Stimulated activated CD8-positive, alpha-beta memory T cell treated with anti-CD3 and anti-CD28 coated beads, Interleukin-4, amount 100 ng/mL, for 1 hour (primary cell): ENCODE results near the gene HAUS1.
"Not testable (repeated sequence)": the region's sequence is repeated elsewhere in the genome, so short reads cannot be mapped to it uniquely, and the experiment has no call there.

ENCODE experiments used
- DNase-seq, 2 donors: peaks; one replicate each; pipeline ENCODE4 v3.0.0-alpha.2; 2020; ENCODE audit warnings: low read depth in 2 of 2, low spot score in 1 of 2

The HAUS1 gene

DNA sequence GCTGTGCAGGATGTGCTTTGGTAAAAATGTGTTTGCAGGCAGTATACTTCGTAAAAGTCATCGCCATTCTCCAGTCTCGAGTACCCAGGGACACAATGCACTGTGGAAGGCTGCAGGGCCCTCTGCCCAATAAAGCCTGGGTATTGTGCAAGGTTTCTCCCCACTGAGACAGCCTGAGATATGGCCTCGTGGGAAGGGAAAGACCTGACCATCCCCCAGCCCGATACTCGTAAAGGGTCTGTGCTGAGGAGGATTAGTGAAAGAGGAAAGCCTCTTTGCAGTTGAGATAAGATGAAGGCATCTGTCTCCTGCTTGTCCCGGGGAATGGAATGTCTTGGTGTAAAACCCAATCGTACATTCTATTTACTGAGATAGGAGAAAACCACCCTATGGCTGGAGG lies 15.7 kb upstream of the HAUS1 start:
- not testable (repeated sequence) for DNase-seq

DNA sequence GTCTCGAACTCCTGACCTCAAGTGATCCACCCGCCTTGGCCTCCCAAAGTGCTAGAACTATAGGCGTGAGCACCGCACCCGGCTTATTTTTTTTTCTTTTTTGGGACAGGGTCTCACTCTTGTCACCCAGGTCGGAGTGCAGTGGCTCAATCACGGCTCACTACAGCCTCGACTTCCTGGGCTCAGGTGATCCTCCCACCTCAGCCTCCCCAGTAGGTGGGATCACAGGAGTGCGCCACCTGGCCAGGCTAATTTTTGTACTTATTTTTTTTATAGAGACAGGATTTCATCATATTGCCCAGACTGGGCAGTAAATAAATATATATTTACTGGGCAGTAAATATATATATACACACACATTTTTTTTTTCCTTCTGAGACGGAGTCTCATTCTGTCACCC lies 8.7 kb upstream of the HAUS1 start:
- DNase-seq = no peak

DNA sequence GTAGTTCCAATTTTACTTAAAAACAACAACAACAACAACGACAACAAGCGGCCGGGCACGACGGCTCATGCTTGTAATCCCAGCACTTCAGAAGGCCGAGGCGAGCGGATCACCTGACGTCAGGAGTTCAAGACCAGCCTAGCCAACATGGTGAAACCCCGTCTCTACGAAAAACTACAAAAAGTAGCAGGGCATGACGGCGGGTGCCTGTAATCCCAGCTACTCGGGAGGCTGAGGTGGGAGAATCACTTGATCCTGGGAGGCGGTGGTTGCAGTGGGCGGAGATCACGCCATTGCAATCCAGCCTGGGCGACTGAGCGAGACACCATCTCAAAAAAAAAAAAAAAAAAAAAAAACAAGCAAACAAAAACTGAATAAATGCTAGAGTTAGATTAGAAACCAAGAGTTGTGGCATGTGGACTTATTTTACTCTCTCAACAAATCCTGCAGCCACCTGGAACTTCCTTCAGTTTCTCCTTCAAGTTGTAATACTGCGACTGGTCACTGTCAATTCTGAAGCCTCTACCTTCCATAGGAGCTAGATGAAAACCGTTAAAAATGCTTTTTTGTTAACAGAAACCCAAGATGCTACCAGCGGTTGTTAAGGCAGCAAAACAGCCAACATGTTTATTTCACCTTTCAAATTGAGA lies 7.4 kb upstream of the HAUS1 start:
- no peak for DNase-seq

DNA sequence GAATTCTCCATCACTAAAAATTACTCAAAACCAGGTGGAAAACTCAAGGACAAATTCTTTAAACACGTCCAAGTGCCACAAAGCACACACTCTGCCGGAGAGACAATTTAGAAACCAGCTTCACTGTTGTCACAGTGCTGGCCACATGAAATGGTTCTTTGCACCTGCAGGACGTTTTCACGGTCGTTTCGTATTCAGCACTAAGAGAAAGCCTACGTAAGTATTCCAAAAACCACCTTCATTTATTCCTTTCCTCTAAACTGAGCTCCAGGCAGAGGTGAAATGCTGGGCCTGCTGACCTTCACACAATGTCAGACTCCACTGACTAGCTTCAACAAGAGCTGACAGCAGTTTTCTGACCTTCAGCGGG lies 6.8 kb upstream of the HAUS1 start:
- DNase-seq = no peak

DNA sequence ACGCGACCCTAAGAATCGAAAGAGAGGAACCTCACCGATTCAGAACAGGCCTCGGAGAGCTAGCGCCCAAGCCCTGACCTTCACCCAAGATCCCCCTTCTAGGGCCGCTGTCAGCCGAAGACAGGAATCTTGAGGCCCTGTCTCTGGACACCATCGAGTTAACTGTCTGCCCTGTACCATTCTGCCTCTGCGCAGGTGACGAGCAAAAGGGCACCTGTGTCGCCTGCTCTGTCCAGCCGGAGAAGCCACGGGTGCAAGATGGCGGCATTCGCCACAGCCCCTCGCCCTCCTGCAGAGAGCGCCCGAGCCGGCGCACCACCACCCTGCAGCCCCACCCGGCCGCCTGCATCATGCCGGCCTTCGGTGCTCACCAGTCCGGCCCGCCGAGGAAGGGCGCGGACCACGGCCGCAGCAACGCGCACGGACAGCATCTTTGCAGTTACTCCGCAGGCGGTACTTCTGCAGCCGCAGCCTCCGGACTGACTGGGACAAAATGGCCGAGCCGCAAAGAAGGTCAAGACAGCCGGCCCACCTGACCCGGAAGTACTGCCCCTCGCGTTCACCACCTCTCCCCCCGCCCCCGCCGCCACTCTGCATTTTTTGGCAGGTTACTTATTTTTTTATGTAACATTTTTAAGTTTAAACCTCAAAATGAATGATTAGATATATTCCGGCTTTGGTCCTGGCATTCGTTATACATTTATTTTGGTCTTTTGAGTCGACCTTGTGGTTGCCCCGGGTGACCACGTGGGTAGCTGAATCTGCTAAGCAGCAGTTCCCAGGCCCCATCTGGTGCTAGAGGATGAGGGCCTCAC lies 6.2 kb upstream of the HAUS1 start, which contains the start of gene ATP5F1A:
ATP5F1A (minus strand) TSS at position 496 of the 815 bp plus-strand sequence; CDS start at position 431, 65 bp downstream.
- DNase-seq = peak; percentile 52 to 76

DNA sequence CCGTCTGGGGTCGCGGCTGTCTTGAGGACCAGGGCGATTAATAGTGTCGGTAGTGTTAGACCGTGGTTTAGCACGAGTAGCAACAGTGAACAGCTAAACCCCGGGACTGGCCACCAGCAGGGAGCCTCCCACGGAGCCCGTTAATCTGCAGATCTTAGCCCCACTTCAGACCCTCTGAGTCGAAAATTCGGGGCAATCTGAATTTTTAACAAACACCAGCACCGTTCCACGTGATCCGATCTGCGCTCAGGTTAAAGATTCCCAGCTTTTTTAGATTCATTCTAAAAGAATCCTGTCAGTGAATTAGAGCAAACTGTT lies 5.6 kb upstream of the HAUS1 start:
- DNase-seq = no peak

DNA sequence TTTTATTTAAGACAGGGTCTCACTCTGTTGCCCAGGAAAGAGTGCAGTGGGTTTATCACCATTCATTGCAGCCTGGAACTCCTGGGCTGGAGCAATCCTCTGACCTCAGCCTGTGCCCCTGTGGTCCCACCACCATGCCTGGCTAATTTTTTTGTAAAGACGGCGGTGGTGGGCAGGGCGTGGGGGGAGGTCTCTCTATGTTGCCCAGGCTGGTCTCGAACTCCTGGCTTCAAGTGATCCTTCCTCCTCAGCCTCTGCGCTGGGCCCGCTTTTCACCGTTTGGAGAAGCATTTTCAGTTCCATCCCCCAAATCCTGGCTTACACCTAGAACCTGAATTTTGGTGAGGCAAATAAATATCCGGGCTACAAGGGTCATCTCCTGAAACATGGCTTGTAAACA lies 4.7 kb upstream of the HAUS1 start:
- no peak for DNase-seq

DNA sequence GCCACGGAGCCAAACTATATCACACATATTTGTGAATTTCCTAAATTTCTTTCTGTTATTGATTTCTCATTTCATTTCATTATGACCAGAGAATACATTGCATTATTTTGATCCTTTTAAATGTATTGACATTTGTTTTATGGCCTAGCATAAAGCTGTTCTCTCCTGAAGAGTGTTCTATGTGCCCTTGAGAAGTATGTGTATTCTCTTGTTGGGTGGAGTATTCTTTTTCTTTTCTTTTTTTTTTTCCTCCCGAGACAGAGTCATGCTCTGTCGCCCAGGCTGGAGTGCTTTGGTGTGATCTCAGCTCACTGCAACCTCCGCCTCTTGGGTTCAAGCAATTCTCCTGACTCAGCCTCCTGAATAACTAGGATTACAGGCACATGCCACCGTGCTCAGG lies 5.2 kb downstream of the HAUS1 start:
- DNase-seq = no peak

DNA sequence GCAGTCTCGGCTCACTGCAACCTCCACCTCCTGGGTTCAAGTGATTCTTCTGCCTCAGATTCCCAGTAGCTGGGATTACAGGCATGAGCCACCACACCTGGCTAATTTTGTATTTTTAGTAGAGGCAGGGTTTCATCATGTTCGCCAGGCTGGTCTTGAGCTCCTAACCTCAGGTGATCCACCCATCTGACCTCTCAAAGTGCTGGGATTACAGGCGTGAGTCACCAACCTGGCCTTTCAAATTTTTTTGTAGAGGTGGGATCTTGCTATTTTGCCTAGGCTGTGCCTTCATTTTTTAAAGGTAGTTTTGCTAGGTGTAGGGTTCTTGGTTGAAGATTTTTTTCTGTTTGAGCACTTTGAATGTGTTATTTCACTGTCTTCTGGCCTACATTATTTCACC lies 6.2 kb downstream of the HAUS1 start:
- no peak for DNase-seq

DNA sequence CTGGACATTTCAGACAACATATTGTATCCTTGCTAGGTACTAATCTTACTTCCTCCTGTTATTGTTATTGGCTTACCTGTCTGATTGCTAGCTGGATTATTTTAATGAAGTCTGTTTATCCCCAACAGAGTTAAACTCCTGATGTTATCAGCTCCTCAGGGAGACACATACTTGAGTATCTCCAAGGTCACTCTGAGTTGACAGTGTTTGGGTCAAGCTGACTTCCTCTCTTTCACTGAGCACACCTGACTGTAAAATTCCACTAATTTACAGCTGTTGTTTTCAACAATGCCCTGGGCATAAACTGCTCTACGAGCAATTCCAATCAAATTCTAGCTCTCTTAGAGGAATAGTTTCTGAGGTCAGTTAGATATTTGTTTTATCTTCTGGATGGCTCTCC lies 9.6 kb downstream of the HAUS1 start:
- DNase-seq = no peak

DNA sequence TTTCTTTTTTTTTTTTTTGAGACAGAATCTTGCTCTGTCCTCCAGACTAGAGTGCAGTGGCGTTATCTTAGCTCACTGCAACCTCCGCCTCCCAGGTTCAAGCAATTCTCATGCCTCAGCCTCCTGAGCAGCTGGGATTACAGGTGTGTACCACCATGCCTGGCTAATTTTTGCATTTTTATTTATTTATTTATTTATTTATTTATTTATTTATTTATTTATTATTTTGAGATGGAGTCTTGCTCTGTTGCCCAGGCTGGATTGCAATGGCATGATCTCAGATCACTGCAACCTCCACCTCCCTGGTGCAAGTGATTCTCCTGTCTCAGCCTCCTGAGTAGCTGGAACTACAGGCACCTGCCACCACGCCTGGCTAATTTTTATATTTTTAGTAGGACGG lies 22.4 kb downstream of the HAUS1 start:
- not testable (repeated sequence) for DNase-seq

DNA sequence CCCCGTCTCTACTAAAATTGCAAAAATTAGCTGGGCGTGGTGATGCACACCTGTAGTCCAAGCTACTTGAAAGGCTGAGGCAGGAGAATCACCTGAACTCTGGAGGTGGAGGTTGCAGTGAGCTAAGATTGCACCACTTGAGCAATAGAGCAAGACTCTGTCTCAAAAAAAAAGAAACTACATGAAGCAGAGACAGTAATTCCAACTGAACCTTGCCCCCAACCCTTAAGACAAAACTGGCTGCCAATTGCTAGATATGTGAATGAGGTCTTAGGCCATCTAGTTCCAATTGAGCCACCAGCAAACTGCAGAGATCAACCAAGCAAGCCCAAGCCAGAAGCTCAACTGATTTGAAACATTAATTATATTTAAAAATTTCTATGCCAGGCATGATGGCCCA lies 25.9 kb downstream of the HAUS1 start:
- no peak for DNase-seq

DNA sequence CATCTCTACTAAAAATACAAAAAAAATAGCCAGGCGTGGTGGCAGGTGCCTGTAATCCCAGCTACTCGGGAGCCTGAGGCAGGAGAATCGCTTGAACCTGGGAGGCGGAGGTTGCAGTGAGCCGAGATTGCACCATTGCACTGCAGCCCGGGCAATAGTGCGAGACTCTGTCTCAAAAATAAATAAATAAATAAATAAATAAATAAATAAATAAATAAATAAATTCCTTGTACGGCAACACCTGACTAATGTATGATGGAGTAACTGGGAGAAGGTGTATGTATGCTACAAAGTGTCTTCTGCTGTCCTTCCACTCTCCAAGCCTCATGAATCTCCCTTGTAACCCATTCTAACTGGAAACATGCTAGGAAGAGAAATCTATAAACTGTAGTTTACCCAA lies 26.4 kb downstream of the HAUS1 start:
- not testable (repeated sequence) for DNase-seq

DNA sequence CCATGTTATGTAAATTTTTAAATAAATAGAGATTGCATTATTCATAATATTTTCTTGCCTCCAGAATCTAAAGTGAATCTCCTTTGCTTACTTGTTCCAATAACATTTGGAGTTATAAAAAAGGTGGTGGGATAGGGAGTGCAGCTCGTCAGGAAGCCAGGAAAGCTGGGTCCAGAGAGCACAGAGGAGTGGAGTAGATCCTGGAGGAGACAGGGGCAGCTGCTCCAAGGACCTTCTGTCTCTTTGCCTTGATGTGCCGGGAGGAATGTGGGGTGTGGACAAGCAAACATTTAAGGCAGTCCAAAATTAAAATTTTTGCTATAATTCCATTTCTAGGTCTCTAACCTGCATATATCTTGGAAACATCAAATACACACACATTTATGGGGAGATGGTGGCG lies 29.3 kb downstream of the HAUS1 start:
- no peak for DNase-seq

DNA sequence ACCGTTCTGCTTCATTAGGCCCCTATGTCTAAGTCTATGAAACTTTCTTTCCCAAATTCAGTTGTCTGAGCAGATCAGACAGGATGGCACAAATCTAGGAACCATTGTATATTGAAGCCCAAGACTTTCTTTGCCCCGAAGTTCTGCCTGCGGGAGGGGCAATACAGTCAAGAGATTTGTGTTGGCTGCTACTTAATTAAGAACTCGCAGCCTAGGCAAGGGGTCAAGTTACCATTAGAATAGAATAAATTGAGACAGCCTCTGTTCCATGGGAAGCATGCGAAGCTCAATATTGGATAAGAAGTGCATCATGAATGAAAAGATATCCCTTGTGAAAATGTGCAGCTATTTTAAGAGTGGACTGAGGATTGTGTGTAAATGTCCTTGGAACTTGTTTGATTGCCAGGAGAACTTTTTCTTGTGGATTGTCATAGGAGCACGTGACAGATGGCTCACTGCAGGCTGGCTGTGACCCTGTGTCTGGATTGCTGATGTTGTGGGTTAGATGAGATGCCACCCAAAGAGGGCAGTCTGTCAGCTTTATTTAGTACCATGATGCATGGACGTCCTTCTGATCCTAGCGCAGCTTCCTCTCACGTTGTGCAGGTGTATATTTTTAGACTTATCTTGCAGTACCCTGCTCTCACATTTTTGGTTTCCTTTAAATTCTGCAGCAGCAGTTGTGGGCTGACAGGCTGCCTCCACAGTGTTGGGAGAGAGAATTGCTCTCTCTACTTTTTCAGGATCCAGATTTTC lies 30.9 kb downstream of the HAUS1 start:
- DNase-seq = no peak

DNA sequence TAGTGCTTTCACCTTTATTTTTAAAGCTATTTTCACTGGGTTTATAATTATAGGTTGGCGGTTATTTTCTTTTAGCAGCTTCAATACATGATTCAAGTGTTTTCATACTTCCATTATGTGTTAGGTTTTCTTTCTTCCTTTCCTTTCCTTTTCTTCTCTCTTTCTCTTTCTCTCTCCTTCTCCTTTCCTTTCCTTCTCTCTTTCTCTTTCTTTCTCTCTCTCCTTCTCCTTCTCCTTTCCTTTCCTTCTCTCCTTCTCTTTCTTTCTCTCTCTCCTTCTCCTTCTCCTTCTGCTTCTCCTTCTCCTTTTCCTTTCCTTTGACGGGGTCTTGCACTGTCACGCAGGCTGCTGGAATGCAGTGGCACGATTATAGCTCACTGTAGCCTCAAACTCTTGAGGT lies 36.0 kb downstream of the HAUS1 start:
- DNase-seq = no peak

DNA sequence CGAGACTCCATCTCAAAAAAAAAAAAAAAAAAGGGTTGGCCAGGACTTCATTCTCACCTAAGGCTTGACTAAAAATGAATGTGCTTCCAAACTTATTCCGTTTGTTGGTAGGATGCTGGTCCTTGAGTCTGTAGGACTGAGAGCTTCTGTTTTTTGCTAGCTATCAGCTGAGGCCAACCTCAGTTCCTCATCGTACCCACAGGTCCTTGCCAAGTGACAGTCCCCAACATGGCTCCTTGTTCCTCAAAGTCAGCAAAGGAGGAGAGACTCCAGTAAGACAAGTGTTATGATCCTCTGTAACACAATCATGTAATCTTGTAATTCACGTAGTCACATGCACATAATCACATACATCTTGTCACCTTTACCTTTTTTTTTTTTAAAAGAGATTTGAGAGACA lies 37.0 kb downstream of the HAUS1 start:
- no peak for DNase-seq

DNA sequence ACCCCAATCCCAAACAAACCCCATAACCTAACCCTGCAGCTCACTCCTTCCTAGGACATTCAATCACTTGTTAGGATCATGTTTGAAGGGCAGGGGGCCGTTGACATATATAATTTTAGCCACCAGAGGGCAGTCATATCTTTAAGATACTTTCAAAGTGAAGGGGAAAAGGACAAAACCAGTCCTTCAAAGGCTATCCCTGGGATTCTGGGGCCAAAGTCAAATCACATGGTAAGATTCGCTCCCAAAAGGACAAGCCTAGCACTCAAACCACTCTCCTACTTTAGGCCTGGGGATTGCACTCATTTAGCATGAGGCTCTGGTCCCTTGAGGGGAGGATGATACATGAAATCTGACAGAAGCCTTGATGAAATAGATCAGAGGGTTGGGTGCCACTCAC lies 44.6 kb downstream of the HAUS1 start:
- peak in 1 of 2 donors; percentile 17 for DNase-seq

DNA sequence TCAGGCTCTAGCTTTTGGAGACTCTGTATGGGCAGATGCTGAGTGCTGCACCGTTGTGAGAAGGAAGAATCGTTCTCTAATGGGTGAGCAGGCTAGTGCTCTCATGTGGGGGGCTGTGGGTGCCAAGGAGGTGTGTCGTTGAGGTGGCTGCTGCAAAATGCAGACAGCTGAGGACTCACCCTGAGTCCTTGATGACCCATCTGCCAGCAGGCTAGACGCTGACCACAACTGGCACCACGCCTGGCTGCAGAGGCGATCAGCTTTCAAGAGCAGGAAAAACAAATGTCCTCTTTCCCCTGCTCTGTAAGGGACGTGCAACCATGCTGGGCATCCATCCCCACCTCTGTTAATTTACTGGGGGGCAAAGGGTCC lies 48.2 kb downstream of the HAUS1 start:
- DNase-seq = no peak

DNA sequence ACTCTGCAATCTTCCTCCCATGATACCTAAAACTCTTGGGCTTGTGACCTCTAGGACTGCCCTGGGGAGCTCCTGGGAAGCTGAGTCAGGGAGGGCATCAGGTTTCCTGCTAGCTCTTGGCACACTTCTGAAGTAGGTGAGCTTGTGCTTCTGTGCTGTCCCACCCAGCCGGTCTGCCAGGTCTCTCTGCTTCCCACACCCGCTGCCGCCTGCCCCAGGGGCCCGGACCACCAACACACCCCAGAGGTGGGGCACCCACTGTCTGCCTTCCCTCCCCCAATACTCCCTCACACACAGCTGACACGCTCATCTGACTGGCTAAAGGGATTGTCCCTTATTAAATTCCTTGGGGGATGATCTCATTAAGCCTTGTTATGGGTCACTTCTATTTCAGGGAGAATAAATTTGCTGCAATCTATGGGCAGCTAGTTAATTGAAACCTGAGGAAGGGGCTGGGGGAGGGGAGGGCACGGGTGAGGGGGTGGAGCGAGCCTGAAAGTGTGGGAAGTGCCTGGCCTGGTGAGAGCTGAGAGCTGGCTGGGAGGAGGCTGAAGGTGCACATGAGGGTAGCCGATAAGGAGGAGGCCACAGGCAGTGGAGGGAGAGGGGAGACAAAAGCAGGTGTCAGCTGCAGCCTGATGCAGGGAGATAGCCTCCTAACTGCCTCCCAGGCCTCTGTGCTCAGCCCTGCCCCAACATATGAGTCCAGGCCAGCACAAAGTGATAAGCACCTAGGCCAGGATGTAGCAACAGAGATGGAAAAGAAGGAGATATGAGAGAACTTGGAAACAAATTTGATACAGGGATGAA lies 48.8 kb downstream of the HAUS1 start:
- DNase-seq = no peak

DNA sequence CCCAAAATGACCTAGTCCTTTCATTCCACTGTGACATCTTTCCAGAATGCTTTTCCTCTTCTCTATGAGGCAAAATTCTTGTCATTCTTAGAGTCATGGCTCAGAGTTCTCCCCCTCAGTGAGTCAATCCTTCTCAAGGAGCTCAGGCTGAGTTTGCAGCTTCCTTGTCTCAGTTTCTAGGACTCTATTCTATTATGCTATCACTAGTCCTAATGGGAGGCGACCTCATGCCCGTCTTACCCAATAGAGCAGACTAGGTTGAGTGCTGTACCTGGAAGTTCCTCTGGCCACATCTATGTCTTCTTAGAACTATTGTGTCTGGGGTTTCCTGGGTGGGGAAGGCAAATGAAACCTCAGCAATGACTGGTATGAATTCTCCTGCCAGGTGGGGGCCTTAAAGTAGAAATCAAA lies 51.5 kb downstream of the HAUS1 start:
- no peak for DNase-seq
